ENCODE measurements around the gene IRF7.

GRCh38 chr11:660281-660680 is 44.5 kb upstream of the IRF7 start:
- no peak for TF ChIP-seq SMC3 (IDR thresholded peaks at IDR 0.05; ENCODE audit: low read depth, low read length)
- TF ChIP-seq, protein P1, sequence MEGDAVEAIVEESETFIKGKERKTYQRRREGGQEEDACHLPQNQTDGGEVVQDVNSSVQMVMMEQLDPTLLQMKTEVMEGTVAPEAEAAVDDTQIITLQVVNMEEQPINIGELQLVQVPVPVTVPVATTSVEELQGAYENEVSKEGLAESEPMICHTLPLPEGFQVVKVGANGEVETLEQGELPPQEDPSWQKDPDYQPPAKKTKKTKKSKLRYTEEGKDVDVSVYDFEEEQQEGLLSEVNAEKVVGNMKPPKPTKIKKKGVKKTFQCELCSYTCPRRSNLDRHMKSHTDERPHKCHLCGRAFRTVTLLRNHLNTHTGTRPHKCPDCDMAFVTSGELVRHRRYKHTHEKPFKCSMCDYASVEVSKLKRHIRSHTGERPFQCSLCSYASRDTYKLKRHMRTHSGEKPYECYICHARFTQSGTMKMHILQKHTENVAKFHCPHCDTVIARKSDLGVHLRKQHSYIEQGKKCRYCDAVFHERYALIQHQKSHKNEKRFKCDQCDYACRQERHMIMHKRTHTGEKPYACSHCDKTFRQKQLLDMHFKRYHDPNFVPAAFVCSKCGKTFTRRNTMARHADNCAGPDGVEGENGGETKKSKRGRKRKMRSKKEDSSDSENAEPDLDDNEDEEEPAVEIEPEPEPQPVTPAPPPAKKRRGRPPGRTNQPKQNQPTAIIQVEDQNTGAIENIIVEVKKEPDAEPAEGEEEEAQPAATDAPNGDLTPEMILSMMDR (conservative IDR thresholded peaks at IDR 0.05; ENCODE audit: low read depth, low read length): no peak
